HEK293 (cell line): ENCODE data around the gene TNIK.

ENCODE experiments used
- CTCF ChIP-seq: fragments of 450-650 bp; formaldehyde crosslinking; IDR thresholded peaks from 2 replicates; pipeline ENCODE4 v1.5.1; 2016; ENCODE audit warnings: missing biosample characterization, missing genetic modification characterization
- IKZF3 ChIP-seq: fragments of 450-650 bp; IDR thresholded peaks from 2 replicates; pipeline ENCODE4 v1.5.0; 2018; ENCODE audit warnings: missing biosample characterization, mild to moderate bottlenecking, missing genetic modification characterization, moderate library complexity
- OSR2 ChIP-seq: fragments of 450-650 bp; formaldehyde crosslinking; IDR thresholded peaks from 2 replicates; pipeline ENCODE4 v1.5.1; 2016; ENCODE audit warnings: missing biosample characterization, missing genetic modification characterization
- REST ChIP-seq: fragments of 450-650 bp; formaldehyde crosslinking; IDR thresholded peaks from 2 replicates; pipeline ENCODE4 v1.5.1; 2016; ENCODE audit warnings: missing biosample characterization, missing genetic modification characterization
- ZBTB49 ChIP-seq: fragments of 450-650 bp; formaldehyde crosslinking; IDR thresholded peaks from 2 replicates; pipeline ENCODE4 v1.5.1; 2016; ENCODE audit warnings: missing biosample characterization, missing genetic modification characterization, low read depth
- ZFP3 ChIP-seq: fragments of 450-650 bp; formaldehyde crosslinking; IDR thresholded peaks from 2 replicates; pipeline ENCODE4 v1.5.1; 2016; ENCODE audit warnings: low read depth, missing biosample characterization, missing genetic modification characterization
- ZIC2 ChIP-seq: fragments of 450-650 bp; formaldehyde crosslinking; IDR thresholded peaks from 2 replicates; pipeline ENCODE4 v1.5.1; 2016; ENCODE audit warnings: missing biosample characterization, missing genetic modification characterization
- ZNF148 ChIP-seq: fragments of 450-650 bp; formaldehyde crosslinking; IDR thresholded peaks from 2 replicates; pipeline ENCODE4 v1.5.0; 2017; ENCODE audit warnings: missing biosample characterization, missing genetic modification characterization, borderline replicate concordance
- ZNF175 ChIP-seq: fragments of 450-650 bp; formaldehyde crosslinking; IDR thresholded peaks from 2 replicates; pipeline ENCODE4 v1.5.1; 2016; ENCODE audit warnings: missing biosample characterization, missing genetic modification characterization
- ZNF302 ChIP-seq: fragments of 450-650 bp; formaldehyde crosslinking; IDR thresholded peaks from 2 replicates; pipeline ENCODE4 v1.5.1; 2016; ENCODE audit warnings: missing biosample characterization, missing genetic modification characterization, low read depth
- ZNF335 ChIP-seq: fragments of 450-650 bp; formaldehyde crosslinking; conservative IDR thresholded peaks from 2 replicates; pipeline ENCODE4 v1.5.1; 2016; ENCODE audit warnings: missing biosample characterization, missing genetic modification characterization
- ZNF501 ChIP-seq: fragments of 450-650 bp; formaldehyde crosslinking; IDR thresholded peaks from 2 replicates; pipeline ENCODE4 v1.5.1; 2016; ENCODE audit warnings: missing biosample characterization, missing genetic modification characterization
- ZSCAN30 ChIP-seq: fragments of 450-650 bp; IDR thresholded peaks from 2 replicates; pipeline ENCODE4 v1.5.1; 2018; ENCODE audit warnings: missing biosample characterization, mild to moderate bottlenecking, missing genetic modification characterization, moderate library complexity

GRCh38 chr3:171445620-171446204, 14.5 kb downstream of the TNIK start:
- TF ChIP-seq ZIC2 (tag by site-specific recombination) (no peak), CTCF (tag by site-specific recombination) (no peak), ZNF302 (tag by site-specific recombination) (no peak), ZFP3 (tag by site-specific recombination) (no peak), ZNF335 (tag by site-specific recombination) (no peak), REST (tag by site-specific recombination) (no peak), ZNF501 (tag by site-specific recombination) (no peak), ZNF175 (no peak), ZSCAN30 (no peak), ZNF148 (no peak), ZBTB49 (no peak), OSR2 (no peak), IKZF3 (no peak)
